NCI-H2081 (cell line): ENCODE measurements around the gene HDAC7.

Source experiments
- DNase-seq, 2 experiments: peaks; one replicate each; lab custom pipeline; 2025; lab: John Stamatoyannopoulos, UW

The HDAC7 gene

DNA sequence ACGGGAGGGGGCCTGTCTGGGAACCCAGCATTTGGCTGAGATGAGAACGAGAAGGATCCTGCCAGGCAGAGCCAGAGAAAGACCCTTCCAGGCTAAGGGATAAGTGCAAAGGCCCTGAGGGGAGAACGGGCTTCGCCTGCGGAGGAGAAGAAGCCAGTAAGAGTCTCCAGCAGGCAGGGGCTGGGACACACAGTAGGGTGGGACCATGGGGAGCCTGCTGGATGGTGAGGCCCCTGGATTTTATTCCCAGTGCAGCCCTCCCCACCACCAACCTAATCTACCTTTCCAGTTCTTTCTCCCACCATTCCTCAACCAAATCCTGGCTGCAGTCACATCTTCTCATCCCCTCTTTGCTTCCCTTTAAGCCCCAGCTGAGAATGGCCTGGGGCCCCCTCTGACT, 73.6 kb downstream of the HDAC7 start:
- no peak for DNase-seq

DNA sequence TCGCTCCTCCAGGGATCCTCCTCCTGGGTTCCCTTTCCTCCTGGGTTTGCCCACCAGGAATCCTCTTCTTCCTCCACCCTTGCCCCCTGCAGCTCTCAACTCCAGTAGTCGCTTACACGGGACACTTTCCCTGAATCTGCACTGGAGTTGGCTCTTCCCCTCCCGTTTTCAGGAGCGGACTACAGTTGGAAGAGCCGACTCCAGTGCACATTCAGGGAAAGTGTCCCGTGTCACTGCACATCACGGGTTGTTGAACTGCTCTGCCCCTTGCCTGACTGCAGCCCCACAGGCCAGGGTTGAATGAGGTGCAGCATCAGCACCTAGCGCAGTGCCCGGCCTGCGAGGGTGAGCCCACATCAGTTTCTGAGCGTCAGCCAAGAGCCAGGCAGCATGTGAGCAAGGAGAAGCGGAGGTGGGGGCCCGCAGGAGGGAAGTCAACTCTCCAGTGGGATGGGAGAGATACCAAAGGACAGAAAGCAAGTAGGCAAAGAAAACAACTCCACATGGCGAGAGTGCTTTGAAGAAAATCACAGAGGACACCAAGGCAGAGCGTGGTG, 74.1 kb downstream of the HDAC7 start:
- no peak for DNase-seq

DNA sequence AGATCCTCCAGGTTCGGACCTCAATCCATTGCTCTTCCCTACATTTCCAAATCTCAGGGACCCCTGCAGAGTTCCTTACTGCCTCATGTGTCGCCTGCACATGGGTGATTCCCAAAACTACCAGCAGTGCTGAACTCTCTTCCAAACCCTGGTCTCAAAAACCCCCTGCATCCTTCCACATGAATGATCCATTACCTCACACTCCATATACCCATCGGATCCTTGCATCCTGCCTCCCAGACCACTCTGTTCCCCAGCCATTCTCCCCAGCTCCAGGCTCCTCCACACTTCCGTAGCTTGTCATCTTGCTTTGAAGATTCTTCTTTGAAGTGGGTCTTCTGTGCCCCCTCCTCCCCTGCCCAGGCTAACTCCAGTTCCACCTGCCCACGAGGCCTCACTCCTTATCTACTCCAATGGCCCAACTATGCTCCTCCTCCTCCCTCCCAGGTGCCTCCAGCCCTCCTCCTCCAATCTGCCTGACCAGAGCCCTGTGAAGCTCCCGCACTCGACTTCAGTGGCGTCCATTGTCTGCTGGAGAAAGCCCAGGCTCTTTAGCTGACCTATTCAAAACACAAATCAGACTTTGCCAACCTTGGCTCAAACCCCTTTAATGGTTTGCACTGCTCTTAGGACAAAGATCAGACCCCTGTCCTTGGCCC, 74.8 kb downstream of the HDAC7 start:
- no peak for DNase-seq

DNA sequence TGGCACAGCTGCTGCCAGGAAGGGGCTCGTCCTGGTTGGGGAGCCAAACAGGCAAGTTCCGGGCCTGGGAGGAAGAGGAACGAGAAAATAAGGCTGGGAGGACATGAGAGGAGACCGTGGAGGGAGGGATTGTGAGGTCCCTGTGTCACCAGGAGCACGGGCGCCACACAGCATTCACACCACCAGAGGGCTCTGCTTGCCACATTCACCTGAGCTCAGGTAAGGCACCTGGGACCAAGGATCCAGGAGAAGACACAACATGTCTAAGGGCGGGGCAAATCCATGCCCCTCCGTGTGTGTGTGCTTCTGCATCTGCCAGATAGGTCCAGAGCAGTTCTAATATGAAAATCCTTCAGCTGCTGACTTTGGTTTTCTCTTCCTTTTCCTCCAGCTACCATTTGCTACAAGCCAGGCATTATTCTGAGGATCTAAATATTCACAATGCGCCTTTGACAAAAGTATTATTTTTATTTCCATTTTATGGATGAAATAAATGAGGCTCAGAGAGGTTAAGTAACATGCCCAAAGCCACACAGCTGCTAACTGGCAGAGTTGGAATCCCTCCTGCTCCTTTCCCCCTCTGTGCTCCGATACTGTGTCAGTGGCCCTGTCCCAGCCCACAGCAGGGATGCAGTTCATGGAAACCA, 75.6 kb downstream of the HDAC7 start:
- peak; percentile 63 to 67 for DNase-seq

- DNase-seq = no peak
Measured at GRCh38 chr12:47743311-47743860, 76.3 kb downstream of the HDAC7 start.

GRCh38 chr12:47742253-47742825, 77.4 kb downstream of the HDAC7 start:
- no peak for DNase-seq

- DNase-seq = peak; percentile 91 to 93
Measured at GRCh38 chr12:47741340-47741703, 78.4 kb downstream of the HDAC7 start.

- DNase-seq = no peak
Measured at GRCh38 chr12:47740606-47741339, 78.9 kb downstream of the HDAC7 start.

GRCh38 chr12:47739979-47740378, 79.7 kb downstream of the HDAC7 start:
- no peak for DNase-seq

DNA sequence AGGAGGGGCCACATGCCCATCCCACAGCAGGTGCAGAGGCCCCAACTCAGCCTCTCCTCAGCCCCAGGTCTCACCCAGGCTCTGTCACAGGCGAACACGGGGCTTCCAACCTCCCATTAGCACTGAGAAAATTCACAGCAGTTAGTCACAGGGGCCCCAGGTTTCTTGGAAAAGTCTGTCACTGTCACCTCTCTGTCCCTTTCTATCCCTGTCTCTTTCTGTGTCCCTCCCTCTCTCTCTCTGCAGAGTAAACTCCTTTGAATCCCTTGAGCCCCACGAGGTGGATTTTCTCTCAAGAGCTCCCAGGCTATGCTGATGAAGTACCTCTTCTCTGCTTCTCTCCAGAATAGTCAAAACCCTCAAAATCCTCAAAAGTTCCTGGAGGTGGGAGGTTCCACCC, 80.4 kb downstream of the HDAC7 start:
- DNase-seq = no peak

DNA sequence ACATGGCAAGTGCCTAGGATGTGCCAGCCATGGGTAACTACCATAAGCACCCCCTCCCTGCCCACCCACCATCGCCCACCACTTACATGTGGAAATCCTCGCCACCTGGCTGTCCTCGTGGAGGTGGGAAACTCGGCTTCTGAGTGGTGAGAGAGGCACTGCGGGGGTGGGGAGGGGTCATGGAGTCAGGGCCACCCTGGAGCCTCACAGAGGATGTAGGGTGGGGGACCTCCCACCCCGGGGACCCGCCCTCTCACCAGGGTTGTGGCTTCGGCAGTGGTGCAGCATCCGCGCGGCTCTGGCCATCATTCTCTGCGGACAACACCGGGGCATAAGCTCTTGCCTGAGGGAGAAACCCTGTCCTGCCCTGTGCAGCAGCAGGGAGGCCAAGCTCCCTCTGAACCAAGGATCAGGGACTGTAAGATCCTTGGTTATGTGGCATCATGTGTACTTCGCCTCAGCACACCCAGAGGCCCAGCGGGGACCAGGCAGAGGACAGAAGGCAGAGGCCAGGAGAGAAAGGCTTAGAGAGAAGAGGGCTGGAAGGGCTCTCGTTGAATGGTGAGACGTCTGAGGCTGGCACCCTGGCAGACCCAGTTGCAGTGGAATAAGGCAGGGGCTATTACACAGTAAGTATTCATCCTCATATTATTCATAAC, 81.6 kb downstream of the HDAC7 start:
- DNase-seq = no peak

- DNase-seq = no peak
Measured at GRCh38 chr12:47736877-47737676, 82.6 kb downstream of the HDAC7 start.

DNA sequence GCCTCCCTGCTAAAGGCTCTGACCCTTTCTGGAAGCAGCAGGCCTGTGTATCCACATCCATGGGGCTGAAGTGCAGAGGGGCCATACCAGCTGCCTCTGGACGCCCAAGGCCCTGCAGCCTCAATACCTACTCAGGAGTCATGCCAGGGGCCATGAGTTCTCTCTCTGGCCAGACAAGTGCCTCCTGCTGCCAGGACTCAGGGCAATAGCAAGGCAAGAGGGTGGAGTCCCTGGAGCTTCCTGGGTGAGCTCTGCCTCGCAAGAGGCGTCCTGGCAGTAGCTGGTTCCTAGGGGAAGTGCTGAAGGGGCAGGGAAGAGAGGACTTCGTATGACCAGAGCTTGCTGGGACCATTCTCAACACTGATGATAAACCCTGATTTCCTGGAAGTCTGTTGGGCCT, 83.5 kb downstream of the HDAC7 start:
- no peak for DNase-seq

DNA sequence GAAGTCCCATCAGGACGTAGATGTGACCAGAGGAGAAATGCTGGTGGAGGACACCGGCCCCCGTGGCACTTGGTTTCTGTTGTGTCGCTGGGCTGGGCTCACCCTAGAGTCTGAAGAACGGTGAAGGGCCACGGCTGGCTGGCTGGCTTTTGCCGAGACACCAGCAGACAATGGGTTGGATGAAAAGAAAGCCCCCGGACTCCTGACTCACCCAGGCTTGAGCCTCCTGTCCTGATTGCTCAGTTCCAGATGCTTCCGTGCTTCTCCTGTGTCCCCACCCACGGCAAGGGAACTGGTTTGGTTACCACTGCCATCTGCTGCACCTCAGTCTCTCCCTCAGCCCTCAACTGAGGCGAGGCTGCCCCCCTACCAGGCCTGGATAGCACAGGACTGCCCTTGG, 84.1 kb downstream of the HDAC7 start:
- DNase-seq = no peak

- DNase-seq = no peak
Measured at GRCh38 chr12:47734725-47735480, 84.8 kb downstream of the HDAC7 start.

DNA sequence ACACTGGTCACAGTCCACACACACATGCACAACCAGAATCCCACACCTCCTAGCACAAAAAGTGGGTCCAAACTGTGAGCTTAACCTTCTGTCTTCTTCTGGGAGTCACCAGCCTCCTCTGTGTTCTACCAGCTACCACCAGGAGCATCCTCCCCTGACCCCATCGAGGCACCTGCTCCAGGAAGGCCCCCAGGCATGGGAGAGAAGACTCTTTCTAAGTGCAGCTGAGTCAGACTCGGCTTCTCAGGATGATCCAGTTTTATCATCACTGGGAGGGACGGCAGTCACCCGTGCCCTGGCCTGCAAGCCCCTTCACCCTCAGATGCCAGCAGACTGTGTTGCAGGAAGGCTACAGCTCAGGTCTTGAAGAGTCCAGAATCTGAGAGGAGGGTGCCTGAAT, 86.6 kb downstream of the HDAC7 start:
- no peak for DNase-seq
